Memory B cell (primary cell): Measurements from ENCODE around the gene CRTC2.
A peak's percentile ranks its signal among the peaks of the same experiment; 100 is the strongest.

Experiments
- ATAC-seq: fragments of 150-1000 bp; cut with Tn5 transposase; 2 replicates; pipeline ENCODE4 v1.10.0; 2021; ENCODE audit warnings: low read depth, mild to moderate bottlenecking, moderate library complexity
- DNase-seq, 2 donors: peaks; one replicate each; pipeline ENCODE4 v3.0.0; 2022; ENCODE audit warnings: low spot score in 2 of 2
- H3K27ac Mint-ChIP-seq: one replicate; pipeline ENCODE4 v1.8.0; 2022; ENCODE audit warnings: mild to moderate bottlenecking, moderate library complexity, mixed read lengths
- H3K27me3 Mint-ChIP-seq: one replicate; pipeline ENCODE4 v1.8.0; 2022; ENCODE audit warnings: mixed read lengths
- H3K36me3 Mint-ChIP-seq: one replicate; pipeline ENCODE4 v1.8.0; 2022; ENCODE audit warnings: mild to moderate bottlenecking, mixed read lengths
- H3K4me1 Mint-ChIP-seq: one replicate; pipeline ENCODE4 v1.8.0; 2022; ENCODE audit warnings: mixed read lengths
- H3K4me3 Mint-ChIP-seq: one replicate; pipeline ENCODE4 v1.8.0; 2022; ENCODE audit warnings: mild to moderate bottlenecking, moderate library complexity, mixed read lengths
- H3K9me3 Mint-ChIP-seq: one replicate; pipeline ENCODE4 v1.8.0; 2022; ENCODE audit warnings: mixed read lengths

Gene CRTC2

GRCh38 chr1:153946622-153947241 lies 11.7 kb downstream of the CRTC2 start, which contains the start of gene DENND4B:
DENND4B (minus strand) TSS chr1:153946718; CDS start chr1:153944374, 2,344 bp downstream.
- Mint-ChIP-seq H3K4me3 (peak within 1 kb of the TSS; percentile 97), H3K27ac (peak within 1 kb of the TSS; percentile 98), H3K9me3 (no peaks in the 10 kb centered on the region), H3K27me3 (no peaks in the 10 kb centered on the region), H3K4me1 (peaks cover 44% of the 10 kb centered on the region), H3K36me3 (peaks cover 35% of the 10 kb centered on the region)
- DNase-seq (peak; percentile 73 to 77), ATAC-seq (peak; percentile 42)

GRCh38 chr1:153945795-153946621 lies 12.4 kb downstream of the CRTC2 start:
- Mint-ChIP-seq H3K27ac (peak overlapping the region; percentile 98), H3K4me3 (peak overlapping the region; percentile 97), H3K36me3 (peaks cover 29% of the 10 kb centered on the region), H3K4me1 (peaks cover 40% of the 10 kb centered on the region), H3K9me3 (no peaks in the 10 kb centered on the region), H3K27me3 (no peaks in the 10 kb centered on the region)
- peak; percentile 90 to 95 for DNase-seq
- peak; percentile 74 for ATAC-seq

- Mint-ChIP-seq H3K9me3 (no peaks in the 10 kb centered on the region), H3K27ac (peak overlapping the region; percentile 98), H3K27me3 (no peaks in the 10 kb centered on the region), H3K4me3 (peak overlapping the region; percentile 97), H3K36me3 (peaks cover 26% of the 10 kb centered on the region), H3K4me1 (peaks cover 38% of the 10 kb centered on the region)
- peak; percentile 69 to 79 for DNase-seq
- ATAC-seq: peak; percentile 55
Observed at GRCh38 chr1:153945131-153945794, 13.1 kb downstream of the CRTC2 start.

GRCh38 chr1:153944827-153945117 lies 13.6 kb downstream of the CRTC2 start:
- H3K9me3 Mint-ChIP-seq: no peaks in the 10 kb centered on the region
- no peak for ATAC-seq
- H3K27ac Mint-ChIP-seq: peak overlapping the region; percentile 98
- H3K4me1 Mint-ChIP-seq: peaks cover 38% of the 10 kb centered on the region
- DNase-seq: no peak
- peak overlapping the region; percentile 97 for H3K4me3 Mint-ChIP-seq
- H3K27me3 Mint-ChIP-seq: no peaks in the 10 kb centered on the region
- H3K36me3 Mint-ChIP-seq: peaks cover 27% of the 10 kb centered on the region

- peaks cover 30% of the 10 kb centered on the region for H3K36me3 Mint-ChIP-seq
- DNase-seq (no peak), ATAC-seq (no peak)
- peaks cover 39% of the 10 kb centered on the region for H3K4me1 Mint-ChIP-seq
- no peaks in the 10 kb centered on the region for H3K9me3 Mint-ChIP-seq
- H3K4me3 Mint-ChIP-seq: peak overlapping the region; percentile 97
- peak overlapping the region; percentile 98 for H3K27ac Mint-ChIP-seq
- no peaks in the 10 kb centered on the region for H3K27me3 Mint-ChIP-seq
Observed at GRCh38 chr1:153944005-153944826, 14.2 kb downstream of the CRTC2 start.

- ATAC-seq (no peak), DNase-seq (no peak)
- H3K27me3 Mint-ChIP-seq: no peaks in the 10 kb centered on the region
- H3K36me3 Mint-ChIP-seq: peaks cover 27% of the 10 kb centered on the region
- peaks cover 37% of the 10 kb centered on the region for H3K4me1 Mint-ChIP-seq
- peak overlapping the region; percentile 84 for H3K27ac Mint-ChIP-seq
- H3K4me3 Mint-ChIP-seq: peak overlapping the region; percentile 14
- H3K9me3 Mint-ChIP-seq: no peaks in the 10 kb centered on the region
Observed at GRCh38 chr1:153942766-153943549, 15.5 kb downstream of the CRTC2 start.

GRCh38 chr1:153941826-153942725 lies 16.3 kb downstream of the CRTC2 start:
- peaks cover 33% of the 10 kb centered on the region for H3K36me3 Mint-ChIP-seq
- H3K27me3 Mint-ChIP-seq: no peaks in the 10 kb centered on the region
- peaks cover 34% of the 10 kb centered on the region for H3K4me1 Mint-ChIP-seq
- no peak overlapping the region for H3K27ac Mint-ChIP-seq
- no peak for ATAC-seq
- H3K9me3 Mint-ChIP-seq: no peaks in the 10 kb centered on the region
- H3K4me3 Mint-ChIP-seq: no peak overlapping the region
- no peak for DNase-seq

- no peak for DNase-seq
- H3K4me1 Mint-ChIP-seq: peaks cover 30% of the 10 kb centered on the region
- H3K4me3 Mint-ChIP-seq: no peak overlapping the region
- H3K27ac Mint-ChIP-seq: peak overlapping the region; percentile 80
- H3K27me3 Mint-ChIP-seq: no peaks in the 10 kb centered on the region
- H3K36me3 Mint-ChIP-seq: peaks cover 41% of the 10 kb centered on the region
- ATAC-seq: no peak
- no peaks in the 10 kb centered on the region for H3K9me3 Mint-ChIP-seq
Observed at GRCh38 chr1:153940756-153941155, 17.7 kb downstream of the CRTC2 start.

- ATAC-seq: no peak
Observed at GRCh38 chr1:153939476-153939875, 18.9 kb downstream of the CRTC2 start.

GRCh38 chr1:153938996-153939395 lies 19.4 kb downstream of the CRTC2 start:
- peaks cover 46% of the 10 kb centered on the region for H3K36me3 Mint-ChIP-seq
- H3K4me1 Mint-ChIP-seq: peaks cover 24% of the 10 kb centered on the region
- H3K4me3 Mint-ChIP-seq: no peak overlapping the region
- H3K27ac Mint-ChIP-seq: no peak overlapping the region
- H3K27me3 Mint-ChIP-seq: no peaks in the 10 kb centered on the region
- ATAC-seq (no peak), DNase-seq (no peak)
- no peaks in the 10 kb centered on the region for H3K9me3 Mint-ChIP-seq

More at GRCh38 chr1:153939476-153939875, 18.9 kb downstream of the CRTC2 start:
- peaks cover 45% of the 10 kb centered on the region for H3K36me3 Mint-ChIP-seq
- H3K27ac Mint-ChIP-seq: no peak overlapping the region
- no peak for DNase-seq
- no peaks in the 10 kb centered on the region for H3K27me3 Mint-ChIP-seq
- no peak overlapping the region for H3K4me3 Mint-ChIP-seq
- H3K4me1 Mint-ChIP-seq: peaks cover 27% of the 10 kb centered on the region
- H3K9me3 Mint-ChIP-seq: no peaks in the 10 kb centered on the region

- ATAC-seq: no peak
- H3K27ac Mint-ChIP-seq: no peak overlapping the region
Observed at GRCh38 chr1:153937331-153937730, 21.1 kb downstream of the CRTC2 start.

GRCh38 chr1:153936011-153936802 lies 22.2 kb downstream of the CRTC2 start:
- H3K4me3 Mint-ChIP-seq: no peak overlapping the region
- DNase-seq: no peak
- H3K27me3 Mint-ChIP-seq: no peaks in the 10 kb centered on the region
- H3K36me3 Mint-ChIP-seq: peaks cover 45% of the 10 kb centered on the region
- peaks cover 10% of the 10 kb centered on the region for H3K4me1 Mint-ChIP-seq
- no peaks in the 10 kb centered on the region for H3K9me3 Mint-ChIP-seq
- no peak overlapping the region for H3K27ac Mint-ChIP-seq
- no peak for ATAC-seq

More at GRCh38 chr1:153937331-153937730, 21.1 kb downstream of the CRTC2 start:
- Mint-ChIP-seq H3K27me3 (no peaks in the 10 kb centered on the region), H3K4me1 (peaks cover 10% of the 10 kb centered on the region), H3K36me3 (peaks cover 42% of the 10 kb centered on the region), H3K9me3 (no peaks in the 10 kb centered on the region), H3K4me3 (no peak overlapping the region)
- no peak for DNase-seq
